Erythroblast (primary cell): Measurements from ENCODE around the gene SLC34A3.

Experiments used
- GATA1 ChIP-seq: IDR thresholded peaks from 2 replicates; pipeline ENCODE4 v1.6.1; 2011; ENCODE audit warnings: low read depth, mild to moderate bottlenecking, control low read depth, low read length, moderate library complexity
- POLR2A ChIP-seq: IDR thresholded peaks from 2 replicates; pipeline ENCODE4 v1.6.1; 2011; ENCODE audit warnings: mild to moderate bottlenecking, low read length

GRCh38 chr9:137192859-137193258 is 37.8 kb upstream of the SLC34A3 start:
- TF ChIP-seq POLR2A (no peak), GATA1 (no peak)
